Mesenchymal stem cell (in vitro differentiated cells and primary cell): ENCODE measurements around the gene MROH2A. TPM values are rescaled to one million over a fixed set of nuclear protein-coding genes. Genes with fewer than 3 reads are reported as not detected.
"Not testable (repeated sequence)": the region's sequence is repeated elsewhere in the genome, so short reads cannot be mapped to it uniquely, and the experiment has no call there.

Experiments
- DNase-seq: peaks from one replicate; pipeline ENCODE4 v3.0.0-alpha.2; 2013
- H2AFZ ChIP-seq: one replicate; pipeline ENCODE4 v1.6.1; 2013; ENCODE audit warnings: low read depth, mild to moderate bottlenecking, control low read depth, inconsistent platforms, low read length, moderate library complexity
- H2AK5ac ChIP-seq: 2 replicates; pipeline ENCODE4 v1.6.1; 2013; ENCODE audit warnings: low read length, moderate library complexity, mild to moderate bottlenecking, inconsistent platforms; ENCODE audit not compliant: severe bottlenecking
- H2BK120ac ChIP-seq: one replicate; pipeline ENCODE4 v1.6.1; 2013; ENCODE audit warnings: low read depth, mild to moderate bottlenecking, inconsistent platforms, low read length, moderate library complexity
- H2BK12ac ChIP-seq, 2 experiments: one replicate each; pipeline ENCODE4 v1.6.1; 2013; ENCODE audit warnings: inconsistent platforms in 2 of 2, low read length in 2 of 2, mild to moderate bottlenecking in 2 of 2, moderate library complexity in 2 of 2, control low read depth in 1 of 2
- H2BK15ac ChIP-seq: one replicate; pipeline ENCODE4 v1.6.1; 2013; ENCODE audit warnings: mild to moderate bottlenecking, low read depth, inconsistent platforms; ENCODE audit not compliant: poor library complexity, severe bottlenecking
- H2BK5ac ChIP-seq: 2 replicates; pipeline ENCODE4 v1.6.1; 2013; ENCODE audit warnings: low read depth, mild to moderate bottlenecking, low read length, control low read depth, inconsistent platforms; ENCODE audit not compliant: poor library complexity, severe bottlenecking
- H3K14ac ChIP-seq, 2 experiments: one replicate each; pipeline ENCODE4 v1.6.1; 2013; ENCODE audit warnings: inconsistent platforms in 2 of 2, low read length in 2 of 2, control low read depth in 1 of 2, mild to moderate bottlenecking in 1 of 2, moderate library complexity in 1 of 2
- H3K18ac ChIP-seq, 2 experiments: one replicate each; pipeline ENCODE4 v1.6.1; 2013; ENCODE audit warnings: inconsistent platforms in 2 of 2, low read length in 2 of 2, control low read depth in 1 of 2, low read depth in 1 of 2, mild to moderate bottlenecking in 1 of 2
- H3K23ac ChIP-seq, 2 experiments: one replicate each; pipeline ENCODE4 v1.6.1; 2013; ENCODE audit warnings: inconsistent platforms in 2 of 2, low read length in 2 of 2, mild to moderate bottlenecking in 2 of 2, moderate library complexity in 2 of 2, control low read depth in 1 of 2
- H3K27ac ChIP-seq: 2 replicates; pipeline ENCODE4 v1.5.1; 2013; ENCODE audit warnings: mild to moderate bottlenecking, moderate library complexity, low read length, control low read depth, inconsistent platforms; ENCODE audit not compliant: poor library complexity, severe bottlenecking
- H3K27me3 ChIP-seq, 2 experiments: 2 replicates each; pipeline versions ENCODE4 v1.6.1 to v1.7.0; 2013; ENCODE audit warnings: low read length in 2 of 2, mild to moderate bottlenecking in 2 of 2, moderate library complexity in 2 of 2, control low read depth in 1 of 2, inconsistent platforms in 1 of 2; ENCODE audit not compliant: control insufficient read depth in 1 of 2, insufficient read depth in 1 of 2
- H3K36me3 ChIP-seq, 2 experiments: 2 replicates each; pipeline versions ENCODE4 v1.6.1 to v1.7.0; 2013; ENCODE audit warnings: low read length in 2 of 2, control low read depth in 1 of 2, inconsistent platforms in 1 of 2, low read depth in 1 of 2, mild to moderate bottlenecking in 1 of 2; ENCODE audit not compliant: insufficient read depth in 2 of 2, control insufficient read depth in 1 of 2
- H3K4ac ChIP-seq, 2 experiments: one replicate each; pipeline ENCODE4 v1.6.1; 2013; ENCODE audit warnings: inconsistent platforms in 2 of 2, low read length in 2 of 2, mild to moderate bottlenecking in 2 of 2, moderate library complexity in 2 of 2, control low read depth in 1 of 2, low read depth in 1 of 2
- H3K4me1 ChIP-seq: 2 replicates; pipeline ENCODE4 v1.6.1; 2013; ENCODE audit warnings: low read depth, low read length, control low read depth; ENCODE audit not compliant: control insufficient read depth, insufficient read depth
- H3K4me2 ChIP-seq: 2 replicates; pipeline ENCODE4 v1.6.1; 2013; ENCODE audit warnings: low read length, mild to moderate bottlenecking, inconsistent platforms; ENCODE audit not compliant: poor library complexity, severe bottlenecking
- H3K4me3 ChIP-seq, 2 experiments: 2 replicates each; pipeline versions ENCODE4 v1.5.1 to v1.7.0; 2013; ENCODE audit warnings: low read length in 2 of 2, mild to moderate bottlenecking in 2 of 2, control low read depth in 1 of 2, low read depth in 1 of 2; ENCODE audit not compliant: insufficient read depth in 1 of 2
- H3K79me1 ChIP-seq: replicated peaks from 2 replicates; pipeline ENCODE4 v1.6.1; 2013; ENCODE audit warnings: mild to moderate bottlenecking, control low read depth, low read length, inconsistent platforms; ENCODE audit not compliant: poor library complexity, severe bottlenecking
- H3K9ac ChIP-seq: 2 replicates; pipeline ENCODE4 v1.7.0; 2013; ENCODE audit warnings: mild to moderate bottlenecking, low read length, moderate library complexity
- H3K9me3 ChIP-seq: 2 replicates; pipeline ENCODE4 v1.7.0; 2013; ENCODE audit warnings: mild to moderate bottlenecking, low read length; ENCODE audit not compliant: control insufficient read depth
- H4K8ac ChIP-seq: one replicate; pipeline ENCODE4 v1.6.1; 2013; ENCODE audit warnings: inconsistent platforms, mild to moderate bottlenecking, low read length, moderate library complexity
- H4K91ac ChIP-seq: one replicate; pipeline ENCODE4 v1.6.1; 2013; ENCODE audit warnings: mild to moderate bottlenecking, low read length, inconsistent platforms
- WGBS: methylation state at CpG from one replicate; pipeline ENCODE4 v1.1.7; 2013; ENCODE audit warnings: mixed read lengths; 5-methylcytosine and 5-hydroxymethylcytosine counted together
- polyA plus RNA-seq, 2 experiments: library from polyadenylated mRNA; stranded (reverse); fragments of 200-250 nt; gene quantifications; one replicate each; pipeline ENCODE4 v1.2.3, GENCODE V29; 2013

The MROH2A gene, protein sequence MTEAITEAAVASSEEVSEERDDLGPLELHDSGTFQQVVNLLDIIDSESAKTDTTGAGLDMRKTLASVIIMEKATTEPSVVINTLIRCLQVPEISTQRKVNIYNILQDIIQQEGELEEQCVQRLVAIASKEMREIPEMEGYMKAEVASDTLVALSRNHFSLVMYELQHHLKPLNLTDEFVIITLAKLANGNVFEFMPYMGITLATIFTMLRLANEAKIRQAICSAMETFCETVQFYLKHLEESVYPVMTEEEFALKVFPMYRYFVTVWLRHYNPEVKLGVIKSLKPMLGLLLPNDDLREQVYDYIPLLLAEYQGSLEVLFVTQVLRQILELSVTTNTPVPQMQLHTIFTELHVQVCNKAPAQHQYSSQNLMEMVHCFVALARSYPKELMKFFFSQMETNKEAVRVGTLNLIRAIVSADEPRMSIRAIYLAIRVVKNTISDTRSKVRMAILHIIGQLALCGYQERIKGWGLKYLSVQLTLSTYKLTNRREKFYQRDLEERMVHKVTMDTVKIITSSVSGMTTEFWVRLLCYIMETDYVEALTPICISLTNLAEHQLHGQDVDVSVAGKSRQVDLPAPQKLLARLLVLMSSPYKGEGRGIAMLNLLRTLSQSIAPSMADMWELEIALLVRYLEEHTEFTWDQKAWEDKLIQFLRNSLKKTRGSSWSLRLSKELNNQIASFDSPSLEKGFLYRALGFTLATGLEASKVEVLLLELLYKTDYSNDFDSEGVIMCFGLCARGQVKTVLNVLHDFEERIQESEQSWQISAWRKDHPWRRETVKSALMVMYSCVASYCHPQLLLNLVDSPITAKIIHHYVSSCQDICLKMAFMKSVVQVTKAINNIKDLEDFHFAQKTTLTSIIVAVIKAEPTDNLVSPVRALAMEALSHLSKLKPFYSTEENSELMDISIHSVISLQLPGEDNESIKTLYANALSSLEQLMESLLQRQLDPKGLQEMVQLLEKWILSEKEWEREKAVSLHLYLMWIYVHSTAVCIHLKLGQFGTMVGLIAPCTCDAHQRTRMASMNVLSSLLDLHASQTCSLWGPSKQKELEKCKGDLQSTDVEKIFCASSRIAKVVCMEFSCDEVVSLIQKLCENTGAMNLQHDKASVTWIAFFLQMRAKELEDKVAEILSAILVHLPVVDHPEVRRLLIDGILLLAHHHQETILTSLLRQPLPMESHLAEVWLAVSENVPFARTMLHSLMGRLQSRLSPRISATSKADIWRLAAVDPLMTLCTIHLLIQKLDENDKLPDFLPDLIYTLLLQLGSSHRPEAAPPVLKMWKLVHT (N-terminal part only)
- polyA plus RNA-seq (2013, experiment 1 of 2) = not detected
- polyA plus RNA-seq (2013, experiment 2 of 2) = not detected

DNA sequence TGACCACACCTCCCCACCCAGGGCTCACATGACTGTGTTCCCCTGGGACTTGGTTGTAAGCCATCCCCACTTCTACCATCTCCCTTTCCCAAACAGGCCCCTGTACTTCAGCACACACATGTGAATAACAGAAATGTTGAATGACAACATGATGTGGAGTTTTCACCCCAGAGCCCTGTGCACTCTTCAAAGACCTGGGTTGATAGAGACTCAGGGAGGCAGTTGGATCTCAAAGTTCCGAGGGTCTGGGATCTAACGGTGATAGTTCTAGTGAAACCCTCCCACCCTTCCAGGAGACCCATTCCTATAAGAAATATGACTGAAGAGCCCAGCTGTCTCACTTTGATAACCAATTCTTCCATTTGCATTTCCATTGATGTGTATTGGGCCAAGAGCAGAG lies at the start of gene MROH2A:
Gene MROH2A, plus strand, starts transcription at position 301 of the 400 bp plus-strand sequence. CDS start 1,029 bp downstream, outside the sequence.
- Histone ChIP-seq H3K27ac (no peak within 1 kb of the TSS), H2AK5ac (no peak within 1 kb of the TSS), H3K36me3 (no peaks in the 10 kb centered on the region), H2BK15ac (no peak within 1 kb of the TSS), H3K4me3 (no peak within 1 kb of the TSS), H3K27me3 (peaks cover 0 to 14% of the 10 kb centered on the region in 2 experiments), H4K8ac (no peak within 1 kb of the TSS), H3K4me1 (no peaks in the 10 kb centered on the region), H3K18ac (no peak within 1 kb of the TSS), H3K79me1 (no peaks in the 10 kb centered on the region), H2BK12ac (no peak within 1 kb of the TSS), H2AFZ (no peak within 1 kb of the TSS), H3K9ac (no peak within 1 kb of the TSS), H3K23ac (no peak within 1 kb of the TSS), H3K4ac (no peak within 1 kb of the TSS), H3K4me2 (no peak within 1 kb of the TSS), H2BK5ac (no peak within 1 kb of the TSS), H2BK120ac (no peak within 1 kb of the TSS), H3K9me3 (peaks cover 3% of the 10 kb centered on the region), H4K91ac (no peak within 1 kb of the TSS), H3K14ac (no peak within 1 kb of the TSS)
- 90% methylated on average over 2 of the region's 2 CpGs for WGBS
- DNase-seq = no peak

DNA sequence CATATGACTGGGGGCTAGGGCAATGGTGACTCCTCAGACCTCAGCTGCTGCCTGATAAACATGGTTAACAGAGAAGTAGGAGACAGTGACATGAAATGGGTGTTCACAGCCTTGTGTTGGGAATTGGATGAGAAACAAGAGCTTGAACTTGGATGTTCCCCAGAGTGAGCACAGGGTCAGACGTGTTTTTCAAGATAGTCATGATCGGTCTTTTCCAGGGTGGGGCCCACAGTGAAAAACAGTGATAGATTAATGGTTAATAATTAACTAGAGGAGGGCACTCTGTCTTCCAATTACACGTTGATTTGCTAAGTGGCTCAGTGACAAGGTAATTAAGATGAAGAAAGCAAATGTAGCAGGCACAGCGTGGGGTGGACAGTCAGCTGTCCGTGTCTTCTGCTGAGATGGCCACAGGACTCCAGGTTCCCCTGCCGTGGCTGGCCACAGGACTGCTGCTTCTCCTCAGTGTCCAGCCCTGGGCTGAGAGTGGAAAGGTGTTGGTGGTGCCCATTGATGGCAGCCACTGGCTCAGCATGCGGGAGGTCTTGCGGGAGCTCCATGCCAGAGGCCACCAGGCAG lies 49.3 kb upstream of the MROH2A start, which contains the start of gene UGT1A3:
Gene UGT1A3, plus strand, starts transcription at position 320 of the 579 bp plus-strand sequence. Its CDS starts 85 bp downstream, at position 405.
- Histone ChIP-seq H3K9ac (no peak within 1 kb of the TSS), H2AK5ac (no peak within 1 kb of the TSS), H2BK12ac (no peak within 1 kb of the TSS), H3K23ac (no peak within 1 kb of the TSS), H3K4me1 (no peaks in the 10 kb centered on the region), H4K91ac (no peak within 1 kb of the TSS), H3K27ac (no peak within 1 kb of the TSS), H2BK5ac (no peak within 1 kb of the TSS), H3K9me3 (no peaks in the 10 kb centered on the region), H2AFZ (no peak within 1 kb of the TSS), H3K79me1 (no peaks in the 10 kb centered on the region), H3K18ac (no peak within 1 kb of the TSS), H2BK120ac (no peak within 1 kb of the TSS), H3K4me2 (no peak within 1 kb of the TSS), H3K27me3 (peaks cover 4 to 23% of the 10 kb centered on the region in 2 experiments), H2BK15ac (no peak within 1 kb of the TSS), H3K36me3 (no peaks in the 10 kb centered on the region), H3K14ac (no peak within 1 kb of the TSS), H3K4me3 (no peak within 1 kb of the TSS), H4K8ac (no peak within 1 kb of the TSS), H3K4ac (no peak within 1 kb of the TSS)
- no peak for DNase-seq
- WGBS = 71% methylated on average over 8 of the region's 8 CpGs

DNA sequence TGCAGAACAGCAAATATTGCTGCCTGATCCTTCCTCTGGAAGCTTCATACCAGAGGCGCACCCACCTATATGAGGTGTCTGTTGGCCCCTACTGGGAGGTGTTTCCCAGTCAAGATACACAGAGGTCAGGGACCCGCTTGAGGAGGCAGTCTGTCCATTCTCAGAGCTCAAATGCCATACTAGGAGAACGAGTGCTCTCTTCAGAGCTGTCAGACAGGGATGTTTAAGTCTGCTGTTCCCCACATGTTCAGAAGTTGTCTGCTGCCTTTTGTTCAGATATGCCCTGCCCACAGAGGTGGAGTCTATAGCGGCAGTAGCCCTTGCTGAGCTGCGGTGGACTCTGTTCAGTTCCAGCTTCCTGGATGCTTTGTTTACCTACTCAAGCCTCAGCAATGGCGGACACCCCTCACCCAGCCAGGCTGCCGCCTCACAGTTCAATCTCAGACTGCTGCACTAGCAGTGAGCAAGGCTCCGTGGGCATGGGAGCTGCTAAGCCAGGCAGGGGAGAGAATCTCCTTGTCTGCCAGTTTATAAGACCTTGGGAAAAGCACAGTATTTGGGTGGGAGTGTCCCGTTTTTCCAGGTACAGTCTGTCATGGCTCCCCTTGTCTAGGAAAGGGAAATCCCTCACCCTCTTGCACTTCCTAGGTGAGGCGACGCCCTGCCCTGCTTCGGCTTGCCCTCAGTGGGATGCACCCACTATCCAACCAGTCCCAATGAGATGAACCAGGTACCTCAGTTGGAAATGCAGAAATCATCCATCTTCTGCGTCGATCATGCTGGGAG lies 41.1 kb upstream of the MROH2A start:
- not testable (repeated sequence) for H3K9ac ChIP-seq, H3K23ac ChIP-seq, H4K91ac ChIP-seq, H3K4me2 ChIP-seq, H2AFZ ChIP-seq, H2AK5ac ChIP-seq, H3K14ac ChIP-seq, H2BK15ac ChIP-seq, H3K18ac ChIP-seq, H3K4me3 ChIP-seq, H3K36me3 ChIP-seq, H3K4ac ChIP-seq, H2BK5ac ChIP-seq, H3K9me3 ChIP-seq, H2BK12ac ChIP-seq, DNase-seq, H4K8ac ChIP-seq, H3K4me1 ChIP-seq, H3K79me1 ChIP-seq, H2BK120ac ChIP-seq, H3K27ac ChIP-seq
- 78% methylated on average over 14 of the region's 14 CpGs for WGBS
- H3K27me3 ChIP-seq = peaks cover 17 to 26% of the 10 kb centered on the region in 2 experiments
